GM19193 (cell line): Measurements from ENCODE around the gene MEN1.

Source experiments
- POLR2A ChIP-seq: IDR thresholded peaks from 4 replicates; pipeline ENCODE4 v1.6.1; 2011; ENCODE audit not compliant: insufficient read depth, insufficient read length; ENCODE audit errors: extremely low read depth

The MEN1 gene

GRCh38 chr11:64767344-64768299 lies 42.7 kb downstream of the MEN1 start:
- peak; percentile 24 for TF ChIP-seq POLR2A

GRCh38 chr11:64766881-64767280 lies 43.5 kb downstream of the MEN1 start:
- TF ChIP-seq POLR2A = no peak

GRCh38 chr11:64765851-64766665 lies 44.3 kb downstream of the MEN1 start:
- TF ChIP-seq POLR2A = no peak

DNA sequence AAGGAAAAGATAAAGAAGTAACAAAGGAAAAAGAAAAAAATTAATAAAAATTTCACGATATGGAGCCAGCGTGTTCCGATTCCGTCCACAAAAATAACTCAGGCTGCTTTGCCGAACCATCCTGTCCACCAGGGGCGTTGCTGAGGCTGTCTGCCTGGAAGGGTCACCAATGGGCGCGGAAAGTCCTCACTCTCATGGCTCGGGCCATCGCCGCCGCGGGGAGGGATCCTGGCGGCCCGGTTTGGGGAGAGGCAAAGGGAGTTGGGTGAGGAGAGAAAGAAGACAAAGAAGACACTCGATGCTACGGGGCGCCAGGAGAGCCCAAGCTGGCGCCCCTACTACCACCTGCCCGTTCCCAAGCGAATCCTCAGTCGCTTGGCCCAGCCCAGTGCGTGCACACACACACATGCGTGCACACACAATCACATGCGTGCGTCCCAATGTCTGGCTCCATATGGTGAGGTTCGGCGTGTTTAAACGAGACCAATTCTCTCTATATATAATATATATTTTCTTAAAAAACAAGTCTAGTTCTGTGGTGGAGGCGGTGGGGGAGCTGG lies 45.0 kb downstream of the MEN1 start:
- peak; percentile 20 for TF ChIP-seq POLR2A

DNA sequence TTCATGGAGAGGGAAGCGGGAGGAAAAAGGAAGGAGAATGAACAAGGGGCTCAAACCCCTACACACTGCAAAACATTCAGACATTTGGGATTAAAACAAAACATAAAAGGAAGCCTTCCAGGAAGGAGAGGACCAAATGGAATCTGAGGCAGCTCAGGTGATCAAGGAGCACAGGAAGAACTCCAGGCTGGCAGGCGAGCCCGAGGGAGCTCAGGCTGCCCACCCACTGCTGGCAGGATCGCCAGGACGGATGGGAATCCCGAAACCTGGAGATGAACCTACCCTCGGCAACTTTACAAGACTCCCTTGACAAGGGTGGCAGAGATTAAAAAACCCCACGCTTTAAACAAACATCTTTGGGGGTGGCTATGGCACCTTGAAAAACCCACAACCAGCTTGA lies 45.6 kb downstream of the MEN1 start:
- TF ChIP-seq POLR2A = no peak

DNA sequence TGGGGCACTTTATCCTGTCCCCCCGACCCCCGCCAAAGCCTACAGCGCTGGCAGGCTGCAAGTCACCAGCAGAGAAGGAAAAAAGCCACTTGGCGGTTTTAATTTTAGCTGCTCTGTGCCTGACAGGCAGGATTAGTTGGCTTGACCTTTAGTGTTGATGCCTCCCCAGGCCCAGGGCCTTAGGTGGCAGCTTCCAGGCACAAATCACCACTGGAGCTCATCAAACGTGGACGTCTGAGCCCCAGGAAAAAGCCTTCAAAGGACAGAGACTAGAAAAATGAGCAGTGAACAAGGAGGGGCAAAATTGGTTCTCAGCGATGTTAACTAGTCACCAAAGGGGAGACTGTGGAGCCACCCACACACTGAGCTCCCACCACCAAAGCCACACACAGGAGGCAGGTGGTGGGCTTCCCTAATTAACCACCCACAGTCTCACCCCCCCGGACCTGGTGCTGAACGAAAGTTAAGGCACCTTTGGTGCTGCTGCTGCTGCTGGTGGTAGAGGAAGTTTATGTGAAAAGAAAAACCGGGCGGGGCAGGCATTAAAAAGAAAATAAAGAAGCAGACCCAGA lies 46.2 kb downstream of the MEN1 start:
- TF ChIP-seq POLR2A = no peak

- TF ChIP-seq POLR2A = no peak
Observed at GRCh38 chr11:64763526-64764039, 46.8 kb downstream of the MEN1 start.

DNA sequence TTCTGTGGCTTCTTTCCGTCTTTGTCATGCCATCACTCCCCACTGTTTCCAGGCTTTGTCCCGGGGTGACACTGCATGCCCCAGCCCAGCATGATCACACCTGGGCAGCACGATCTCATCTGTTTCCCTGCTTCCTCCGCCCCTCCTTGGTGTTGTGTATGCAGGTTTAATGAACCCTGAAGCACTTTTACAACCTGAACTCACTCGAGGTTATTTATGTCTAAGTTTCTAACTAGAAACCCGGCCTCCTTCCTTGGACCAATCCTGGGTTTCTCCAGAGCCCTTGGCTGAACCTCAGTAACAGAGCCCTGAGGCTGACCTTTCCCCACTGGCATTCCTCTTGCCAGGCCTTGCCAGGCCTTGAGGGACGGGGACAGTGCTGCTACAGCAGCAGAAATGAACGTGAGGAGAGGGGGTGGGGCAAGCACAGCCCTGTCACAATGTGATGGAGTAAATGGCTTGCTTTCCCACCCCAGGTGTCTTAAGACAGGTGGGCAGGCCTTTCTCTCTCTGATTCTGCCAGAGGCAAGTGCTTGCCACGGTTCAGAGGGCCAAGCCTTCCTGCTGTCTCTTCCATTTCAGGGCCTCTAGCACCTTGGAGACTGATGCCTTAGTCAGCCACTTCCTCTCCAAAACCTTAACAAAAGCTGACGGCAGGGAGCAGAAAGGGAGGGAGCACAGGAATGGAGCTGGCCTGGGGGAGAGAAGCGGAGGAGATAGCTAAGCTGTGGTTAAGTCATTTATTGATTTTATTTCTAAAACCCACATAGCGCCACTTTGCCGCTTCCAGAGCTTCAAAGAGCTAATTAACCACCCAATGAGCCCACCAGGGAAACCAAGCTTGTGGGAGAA lies 47.5 kb downstream of the MEN1 start:
- no peak for TF ChIP-seq POLR2A

DNA sequence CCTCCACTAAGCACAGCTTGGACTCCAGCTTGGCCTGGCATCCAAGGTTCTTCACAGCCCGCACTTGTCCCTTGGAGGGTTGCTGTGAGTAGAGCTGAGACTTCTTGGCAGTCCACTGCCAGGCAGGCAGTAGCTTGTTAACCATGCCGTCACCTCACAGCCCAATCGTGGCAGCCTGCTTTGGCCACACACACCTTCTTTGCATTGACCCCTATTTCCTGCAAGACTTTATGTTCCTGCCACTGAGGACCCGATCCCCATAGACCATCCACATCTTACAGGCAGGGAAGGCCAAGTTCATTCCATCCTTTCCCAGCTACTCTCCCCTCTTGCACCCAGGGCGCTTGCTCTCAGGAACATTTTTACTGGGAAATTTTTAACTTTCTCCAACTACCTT lies 48.1 kb downstream of the MEN1 start:
- TF ChIP-seq POLR2A = peak; percentile 47

DNA sequence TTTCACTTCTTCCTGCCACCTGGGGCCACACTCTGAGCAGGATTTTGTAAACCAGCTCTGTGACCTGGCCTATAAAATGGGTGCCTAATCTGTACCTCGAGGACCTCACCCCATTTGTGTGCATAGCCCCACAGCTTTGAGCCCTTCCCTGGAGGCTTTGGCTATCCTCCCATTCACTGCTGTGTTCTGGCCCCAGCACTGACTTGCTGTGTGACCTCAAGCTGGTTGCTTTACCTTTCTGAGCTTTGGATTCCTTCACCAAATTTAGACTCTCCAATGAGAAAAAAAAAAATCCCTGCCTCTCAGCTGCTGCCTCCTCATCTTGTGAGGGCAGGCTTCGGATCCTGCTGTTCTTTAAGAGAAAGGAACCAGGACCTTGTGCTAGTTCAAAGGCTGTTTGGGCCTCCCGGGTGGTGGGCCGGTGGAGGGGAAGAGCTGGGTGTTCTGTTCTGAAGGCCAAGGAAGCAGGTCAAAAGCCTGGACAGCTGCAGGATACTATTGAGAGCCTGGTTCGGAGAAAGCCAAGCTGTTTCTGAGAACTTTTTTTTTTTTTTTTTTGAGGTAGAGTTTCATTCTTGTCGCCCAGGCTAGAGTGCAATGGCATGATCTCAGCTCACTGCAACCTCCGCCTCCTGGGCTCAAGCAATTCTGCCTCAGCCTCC lies 49.5 kb downstream of the MEN1 start:
- TF ChIP-seq POLR2A = no peak

- TF ChIP-seq POLR2A = no peak
Observed at GRCh38 chr11:64759722-64760719, 50.3 kb downstream of the MEN1 start, which contains the start of gene PYGM. TSS of gene PYGM (minus strand) at chr11:64759974. CDS start at chr11:64759898, 76 bp downstream.

GRCh38 chr11:64759131-64759721 lies 51.1 kb downstream of the MEN1 start:
- TF ChIP-seq POLR2A = no peak
